Brain microvascular endothelial cell (primary cell): ENCODE results near the gene ALPK1.
"Not testable (repeated sequence)": the region's sequence is repeated elsewhere in the genome, so short reads cannot be mapped to it uniquely, and the experiment has no call there.

Source experiments
- DNase-seq: peaks from one replicate; pipeline ENCODE4 v3.0.0-alpha.2; 2020
- H3K27ac ChIP-seq: fragments of 250-450 bp; sonication (Bioruptor Pico); 2 replicates; pipeline ENCODE4 v1.5.1; 2020; ENCODE audit warnings: mild to moderate bottlenecking, moderate library complexity
- H3K27me3 ChIP-seq: fragments of 250-450 bp; sonication (Bioruptor Pico); replicated peaks from 2 replicates; pipeline ENCODE4 v1.5.1; 2020; ENCODE audit warnings: mild to moderate bottlenecking
- H3K36me3 ChIP-seq: fragments of 250-450 bp; sonication (Bioruptor Pico); replicated peaks from 2 replicates; pipeline ENCODE4 v1.5.1; 2020; ENCODE audit warnings: mild to moderate bottlenecking
- H3K4me3 ChIP-seq: 2 replicates; pipeline ENCODE4 v1.5.1; 2011; ENCODE audit warnings: low read depth, mild to moderate bottlenecking, control low read depth, low read length, moderate library complexity
- in situ Hi-C: cut with HindIII; loops from 2 replicates; pipeline ENCODE4 v1.10.0; 2017; ENCODE audit warnings: low sequenced_read_pairs, low pct_ligation_motif_present
- TF ChIP-seq, protein P1 (sequence below): IDR thresholded peaks from 2 replicates; pipeline ENCODE4 v1.5.1; 2011; ENCODE audit warnings: low read depth, mild to moderate bottlenecking, moderate library complexity, low read length, control low read depth, inconsistent platforms; ENCODE audit errors: missing control alignments

The ALPK1 gene

DNA sequence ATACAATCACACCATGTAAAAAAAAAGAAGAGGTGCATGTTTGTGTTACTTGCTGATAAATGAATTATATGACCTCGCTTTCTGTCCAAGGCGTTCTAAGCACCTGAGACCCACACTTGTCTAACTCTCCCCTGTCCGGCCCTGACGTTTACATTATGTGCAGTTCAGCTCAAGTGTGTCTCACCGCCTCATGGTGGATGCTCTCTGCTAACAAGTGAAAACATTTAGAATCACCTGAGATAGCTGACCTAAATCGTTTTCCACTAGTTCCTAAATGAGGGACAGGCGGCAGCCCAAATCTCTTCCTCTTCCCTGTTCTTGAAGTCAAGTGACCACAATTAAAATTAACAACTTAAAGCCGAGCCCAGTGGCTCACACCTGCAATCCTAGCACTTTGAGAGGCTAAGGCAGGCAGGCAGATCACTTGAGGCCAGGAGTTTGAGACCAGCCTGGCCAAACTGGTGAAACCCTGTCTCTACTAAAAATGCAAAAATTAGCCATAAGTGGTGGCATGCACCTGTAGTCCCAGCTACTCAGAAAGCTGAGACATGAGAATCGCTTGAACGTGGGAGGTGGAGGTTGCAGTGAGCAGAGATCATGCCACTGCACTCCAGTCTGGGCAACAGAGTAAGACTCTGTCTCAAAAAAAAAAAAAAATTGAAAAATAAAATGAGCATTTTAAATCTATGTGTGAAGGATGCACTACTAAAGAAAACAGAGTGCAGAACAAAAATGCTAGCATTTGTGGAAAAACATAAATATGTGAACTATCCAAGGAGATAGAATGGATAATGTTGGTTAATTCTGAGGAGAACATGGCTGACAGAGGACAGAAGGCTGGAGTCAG, 7.5 kb upstream of the ALPK1 start:
- no peak for DNase-seq
- no peak overlapping the region for H3K27ac ChIP-seq
- in situ Hi-C loops, result no loop called here
- H3K4me3 ChIP-seq, result no peak overlapping the region
- no peaks in the 10 kb centered on the region for H3K27me3 ChIP-seq
- TF ChIP-seq, protein P1, sequence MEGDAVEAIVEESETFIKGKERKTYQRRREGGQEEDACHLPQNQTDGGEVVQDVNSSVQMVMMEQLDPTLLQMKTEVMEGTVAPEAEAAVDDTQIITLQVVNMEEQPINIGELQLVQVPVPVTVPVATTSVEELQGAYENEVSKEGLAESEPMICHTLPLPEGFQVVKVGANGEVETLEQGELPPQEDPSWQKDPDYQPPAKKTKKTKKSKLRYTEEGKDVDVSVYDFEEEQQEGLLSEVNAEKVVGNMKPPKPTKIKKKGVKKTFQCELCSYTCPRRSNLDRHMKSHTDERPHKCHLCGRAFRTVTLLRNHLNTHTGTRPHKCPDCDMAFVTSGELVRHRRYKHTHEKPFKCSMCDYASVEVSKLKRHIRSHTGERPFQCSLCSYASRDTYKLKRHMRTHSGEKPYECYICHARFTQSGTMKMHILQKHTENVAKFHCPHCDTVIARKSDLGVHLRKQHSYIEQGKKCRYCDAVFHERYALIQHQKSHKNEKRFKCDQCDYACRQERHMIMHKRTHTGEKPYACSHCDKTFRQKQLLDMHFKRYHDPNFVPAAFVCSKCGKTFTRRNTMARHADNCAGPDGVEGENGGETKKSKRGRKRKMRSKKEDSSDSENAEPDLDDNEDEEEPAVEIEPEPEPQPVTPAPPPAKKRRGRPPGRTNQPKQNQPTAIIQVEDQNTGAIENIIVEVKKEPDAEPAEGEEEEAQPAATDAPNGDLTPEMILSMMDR, result no peak
- no peaks in the 10 kb centered on the region for H3K36me3 ChIP-seq

DNA sequence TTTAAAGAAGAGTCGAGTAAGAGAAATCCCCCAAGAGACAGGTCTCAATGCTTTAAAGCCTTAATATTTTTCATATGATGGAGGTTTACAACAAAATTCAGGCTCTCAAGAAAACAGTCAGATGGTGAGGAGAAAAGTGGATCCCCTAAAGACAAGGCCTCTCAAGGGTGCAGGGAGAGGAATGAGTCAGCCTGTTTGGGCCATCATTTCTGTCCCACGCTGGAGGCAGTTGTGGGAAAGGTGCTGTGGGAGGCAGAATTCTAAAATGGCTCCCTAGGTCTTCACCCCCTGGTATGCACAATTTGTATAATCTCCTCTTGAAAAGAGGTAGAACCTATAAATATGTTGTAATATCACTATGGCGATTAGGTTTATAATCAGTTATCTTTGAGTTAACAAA, 6.8 kb upstream of the ALPK1 start:
- Histone ChIP-seq H3K4me3 (no peak overlapping the region), H3K27me3 (no peaks in the 10 kb centered on the region), H3K36me3 (no peaks in the 10 kb centered on the region), H3K27ac (no peak overlapping the region)
- TF ChIP-seq, protein P1, result no peak
- no peak for DNase-seq
- in situ Hi-C loops, result no loop called here

DNA sequence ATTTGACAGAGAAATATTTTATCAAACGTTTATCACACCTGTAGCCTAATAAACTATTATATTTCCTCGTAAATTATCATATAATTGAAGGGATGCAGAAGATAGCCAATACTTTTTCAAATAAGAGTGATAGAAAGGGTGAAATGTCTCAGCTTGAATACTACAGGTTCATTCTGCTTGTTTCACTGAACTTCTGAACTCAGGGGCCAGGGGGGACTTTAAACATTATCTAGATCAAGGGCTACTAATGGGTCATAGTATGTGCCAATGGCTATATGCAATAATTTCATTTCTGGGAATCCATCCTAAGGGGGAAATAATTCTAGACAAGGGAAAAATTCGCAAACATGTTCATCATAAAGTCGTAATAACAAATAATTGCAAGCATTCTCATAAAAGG, 2.6 kb downstream of the ALPK1 start:
- Histone ChIP-seq H3K27ac (no peak overlapping the region), H3K36me3 (no peaks in the 10 kb centered on the region), H3K4me3 (no peak overlapping the region), H3K27me3 (no peaks in the 10 kb centered on the region)
- DNase-seq, result no peak
- TF ChIP-seq, protein P1, result no peak
- in situ Hi-C loops, result no loop called here

DNA sequence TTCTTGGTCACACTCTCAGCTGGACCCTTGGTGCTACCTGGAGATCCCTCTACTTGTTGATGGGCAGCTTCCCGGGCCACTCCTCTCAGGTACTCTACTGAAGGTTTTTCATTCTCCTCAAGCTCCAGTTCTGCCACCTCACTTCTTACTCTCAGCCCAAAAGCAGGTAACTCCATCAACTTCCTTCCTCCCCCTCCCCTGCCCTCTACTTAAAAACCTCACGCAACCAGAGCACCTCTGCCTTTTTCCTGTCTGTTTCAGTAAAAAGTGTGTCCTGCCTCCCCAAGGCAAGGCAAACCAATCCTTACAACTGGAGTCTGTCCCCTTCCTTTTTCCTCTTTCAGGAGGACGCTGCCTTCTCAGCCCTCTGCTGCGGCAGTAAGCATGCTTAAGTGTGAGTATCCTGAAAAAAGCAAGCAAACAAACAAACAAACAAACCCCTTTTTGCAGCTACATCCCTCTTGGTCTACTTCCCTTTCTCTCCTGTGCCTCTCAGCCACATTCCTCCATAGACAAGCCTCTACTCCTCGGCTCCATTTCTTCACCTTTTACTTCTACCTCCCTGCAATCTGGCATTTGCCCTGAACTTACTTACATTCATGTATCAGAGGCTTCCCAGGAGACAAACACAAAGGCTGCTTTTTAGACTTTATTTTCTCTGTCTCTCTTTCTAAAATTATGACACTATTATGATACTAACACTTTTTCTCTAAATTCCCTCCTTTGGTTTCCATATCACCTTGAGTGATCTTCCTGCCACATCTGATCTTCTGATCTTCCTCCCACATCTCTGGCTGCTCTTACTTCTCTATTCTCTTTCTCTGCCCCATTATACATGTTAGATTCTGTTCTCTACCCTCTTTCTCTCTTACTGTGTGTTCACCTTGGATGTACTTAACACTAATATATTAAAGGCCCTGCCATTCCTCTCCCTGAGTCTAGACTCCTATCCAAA, 5.4 kb downstream of the ALPK1 start:
- H3K27ac ChIP-seq, result no peak overlapping the region
- H3K4me3 ChIP-seq, result no peak overlapping the region
- no peaks in the 10 kb centered on the region for H3K27me3 ChIP-seq
- in situ Hi-C loops, result no loop called here
- DNase-seq, result no peak
- TF ChIP-seq, protein P1, result no peak
- H3K36me3 ChIP-seq, result no peaks in the 10 kb centered on the region

DNA sequence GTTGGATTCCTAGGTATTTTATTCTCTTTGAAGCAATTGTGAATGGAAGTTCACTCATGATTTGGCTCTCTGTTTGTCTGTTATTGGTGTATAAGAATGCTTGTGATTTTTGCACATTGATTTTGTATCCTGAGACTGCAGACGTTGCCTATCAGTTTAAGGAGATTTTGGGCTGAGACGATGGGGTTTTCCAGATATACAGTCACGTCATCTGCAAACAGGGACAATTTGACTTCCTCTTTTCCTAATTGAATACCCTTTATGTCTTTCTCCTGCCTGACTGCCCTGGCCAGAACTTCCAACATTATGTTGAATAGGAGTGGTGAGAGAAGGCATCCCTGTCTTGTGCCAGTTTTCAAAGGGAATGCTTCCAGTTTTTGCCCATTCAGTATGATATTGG, 8.3 kb downstream of the ALPK1 start:
- in situ Hi-C loops, result not testable (repeated sequence)

DNA sequence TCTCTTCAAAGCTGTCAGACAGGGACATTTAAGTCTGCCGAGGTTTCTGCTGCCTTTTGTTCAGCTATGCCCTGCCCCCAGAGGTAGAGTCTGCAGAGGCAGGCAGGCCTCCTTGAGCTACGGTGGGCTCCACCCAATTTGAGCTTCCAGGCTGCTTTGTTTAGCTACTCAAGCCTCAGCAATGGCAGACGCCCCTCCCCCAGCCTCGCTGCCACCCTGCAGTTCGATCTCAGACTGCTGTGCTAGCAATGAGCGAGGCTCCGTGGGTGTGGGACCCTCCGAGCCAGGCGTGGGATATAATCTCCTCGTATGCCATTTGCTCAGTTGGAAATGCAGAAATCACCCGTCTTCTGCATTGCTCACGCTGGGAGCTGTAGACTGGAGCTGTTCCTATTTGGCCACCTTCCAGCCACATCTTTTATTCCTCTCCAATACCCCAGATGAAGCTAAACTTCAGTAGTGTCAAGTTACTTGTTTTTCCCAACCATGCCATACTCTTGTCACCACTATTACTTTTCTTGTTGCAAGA, 12.2 kb downstream of the ALPK1 start:
- H3K36me3 ChIP-seq, in situ Hi-C loops, H3K27ac ChIP-seq, H3K27me3 ChIP-seq: not testable (repeated sequence)
- H3K4me3 ChIP-seq, result peak overlapping the region; percentile 42
- DNase-seq, result peak; percentile 52

More for the DNA sequence above, 8.3 kb downstream of the ALPK1 start:
- DNase-seq, H3K36me3 ChIP-seq, H3K27ac ChIP-seq, H3K4me3 ChIP-seq, H3K27me3 ChIP-seq: not testable (repeated sequence)
